ENCODE measurements around the gene RAB6B. TPM values are rescaled to one million over a fixed set of nuclear protein-coding genes. Genes with fewer than 3 reads are reported as not detected.

The RAB6B gene
- polyA plus RNA-seq, 2 of the 4 experiments (the other 2 are of a cell fraction) = 2.4 to 2.5 TPM

GRCh38 chr3:133820129-133820528 lies 75.6 kb downstream of the RAB6B start (continued):
- TF ChIP-seq FOXS1 (CRISPR knock-in tag; IDR thresholded peaks at IDR 0.05) = no peak

DNA sequence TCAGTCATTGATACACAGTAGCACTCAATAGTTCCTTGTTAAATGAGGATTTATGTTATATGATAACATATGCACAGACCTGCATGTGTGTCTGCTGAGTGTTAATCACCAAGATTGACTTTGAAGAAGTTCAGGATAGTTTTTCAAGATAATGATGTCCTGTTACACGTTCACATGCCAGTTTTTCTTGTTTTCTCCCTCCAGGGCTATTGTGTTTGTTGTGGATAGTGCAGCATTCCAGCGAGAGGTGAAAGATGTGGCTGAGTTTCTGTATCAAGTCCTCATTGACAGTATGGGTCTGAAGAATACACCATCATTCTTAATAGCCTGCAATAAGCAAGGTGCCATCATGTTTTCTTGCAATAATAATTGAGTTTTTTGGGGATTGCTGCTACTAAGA lies 80.3 kb downstream of the RAB6B start:
- no peak for FAIRE-seq
- no peak for DNase-seq (ENCODE audit: low read depth in 1 of 2, low spot score in 1 of 2)
- ATAC-seq = no peak
- H3K4me1 ChIP-seq = no peaks in the 10 kb centered on the region
- ChIA-PET CTCF (no interaction called here), POLR2A (no interaction called here)
- no peak for TF ChIP-seq HOXB5 (CRISPR knock-in tag; IDR thresholded peaks at IDR 0.05)
- TF ChIP-seq EHMT2 (IDR thresholded peaks at IDR 0.05; ENCODE audit: low read depth) = no peak
- no peak for TF ChIP-seq NR3C1 (IDR thresholded peaks at IDR 0.05)
- TF ChIP-seq, protein P1, sequence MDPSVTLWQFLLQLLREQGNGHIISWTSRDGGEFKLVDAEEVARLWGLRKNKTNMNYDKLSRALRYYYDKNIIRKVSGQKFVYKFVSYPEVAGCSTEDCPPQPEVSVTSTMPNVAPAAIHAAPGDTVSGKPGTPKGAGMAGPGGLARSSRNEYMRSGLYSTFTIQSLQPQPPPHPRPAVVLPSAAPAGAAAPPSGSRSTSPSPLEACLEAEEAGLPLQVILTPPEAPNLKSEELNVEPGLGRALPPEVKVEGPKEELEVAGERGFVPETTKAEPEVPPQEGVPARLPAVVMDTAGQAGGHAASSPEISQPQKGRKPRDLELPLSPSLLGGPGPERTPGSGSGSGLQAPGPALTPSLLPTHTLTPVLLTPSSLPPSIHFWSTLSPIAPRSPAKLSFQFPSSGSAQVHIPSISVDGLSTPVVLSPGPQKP (IDR thresholded peaks at IDR 0.05; ENCODE audit: low read depth, low read length) = no peak
- no peak for TF ChIP-seq FOSB (CRISPR knock-in tag; IDR thresholded peaks at IDR 0.05)
- no peak overlapping the region for H3K27ac ChIP-seq
- WGBS (ENCODE audit: missing lambda C conversion rate) = 84% methylated on average over 2 of the region's 2 CpGs
- H3K4me3 ChIP-seq = no peak overlapping the region
- no peaks in the 10 kb centered on the region for H3K9me3 ChIP-seq
- no peak overlapping the region for H3K4me2 ChIP-seq

DNA sequence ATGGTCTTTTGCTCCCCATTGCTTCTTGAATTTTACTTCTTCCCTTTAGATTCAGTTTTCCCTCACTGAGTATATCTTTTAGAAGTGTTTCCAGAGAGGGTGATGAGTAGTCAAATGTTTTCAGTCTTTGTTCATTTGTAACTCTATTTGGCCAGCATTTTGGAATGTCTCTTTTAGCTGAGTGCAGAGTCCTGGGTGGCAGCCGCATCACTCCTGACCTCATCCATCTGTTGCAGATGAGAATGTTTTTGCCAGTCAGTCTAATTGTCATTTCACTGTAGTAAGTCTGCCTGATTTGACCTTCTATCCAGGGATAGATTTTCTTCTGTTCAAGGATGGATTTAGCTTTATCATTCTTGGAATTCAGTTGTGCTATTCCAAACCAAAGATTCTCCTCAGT lies 82.8 kb downstream of the RAB6B start:
- H3K4me3 ChIP-seq = no peak overlapping the region
- DNase-seq (ENCODE audit: low read depth in 1 of 2, low spot score in 1 of 2) (no peak), ATAC-seq (no peak), FAIRE-seq (no peak)
- no peaks in the 10 kb centered on the region for H3K4me1 ChIP-seq
- CTCF ChIA-PET = interaction anchor here (1.2 kb wide), 1 partner anchor 115 kb away, joined by 3 read pairs; no protein-coding TSS in a partner anchor
- 89% methylated on average over 1 of the region's 1 CpG for WGBS (ENCODE audit: missing lambda C conversion rate)
- no peak overlapping the region for H3K4me2 ChIP-seq
- TF ChIP-seq USF2 (IDR thresholded peaks at IDR 0.05) = no peak
- no peak for TF ChIP-seq RCOR1 (IDR thresholded peaks at IDR 0.05; ENCODE audit: low read depth, low read length)
- no peak for TF ChIP-seq CEBPB (IDR thresholded peaks at IDR 0.05)
- TF ChIP-seq FOSB (CRISPR knock-in tag; IDR thresholded peaks at IDR 0.05) = no peak
- no peak for TF ChIP-seq PHF8 (IDR thresholded peaks at IDR 0.05; ENCODE audit: borderline replicate concordance, low read depth)
- TF ChIP-seq HOXA7 (CRISPR knock-in tag; IDR thresholded peaks at IDR 0.05) = no peak
- no peak for TF ChIP-seq HEYL (CRISPR knock-in tag; IDR thresholded peaks at IDR 0.05)
- TF ChIP-seq KDM1A (IDR thresholded peaks at IDR 0.05; ENCODE audit: low read depth) = no peak
- no peak for TF ChIP-seq MYC (IDR thresholded peaks at IDR 0.05; ENCODE audit: borderline replicate concordance, low read length)
- no peak for TF ChIP-seq HOXB5 (CRISPR knock-in tag; IDR thresholded peaks at IDR 0.05)
- TF ChIP-seq, protein P2, sequence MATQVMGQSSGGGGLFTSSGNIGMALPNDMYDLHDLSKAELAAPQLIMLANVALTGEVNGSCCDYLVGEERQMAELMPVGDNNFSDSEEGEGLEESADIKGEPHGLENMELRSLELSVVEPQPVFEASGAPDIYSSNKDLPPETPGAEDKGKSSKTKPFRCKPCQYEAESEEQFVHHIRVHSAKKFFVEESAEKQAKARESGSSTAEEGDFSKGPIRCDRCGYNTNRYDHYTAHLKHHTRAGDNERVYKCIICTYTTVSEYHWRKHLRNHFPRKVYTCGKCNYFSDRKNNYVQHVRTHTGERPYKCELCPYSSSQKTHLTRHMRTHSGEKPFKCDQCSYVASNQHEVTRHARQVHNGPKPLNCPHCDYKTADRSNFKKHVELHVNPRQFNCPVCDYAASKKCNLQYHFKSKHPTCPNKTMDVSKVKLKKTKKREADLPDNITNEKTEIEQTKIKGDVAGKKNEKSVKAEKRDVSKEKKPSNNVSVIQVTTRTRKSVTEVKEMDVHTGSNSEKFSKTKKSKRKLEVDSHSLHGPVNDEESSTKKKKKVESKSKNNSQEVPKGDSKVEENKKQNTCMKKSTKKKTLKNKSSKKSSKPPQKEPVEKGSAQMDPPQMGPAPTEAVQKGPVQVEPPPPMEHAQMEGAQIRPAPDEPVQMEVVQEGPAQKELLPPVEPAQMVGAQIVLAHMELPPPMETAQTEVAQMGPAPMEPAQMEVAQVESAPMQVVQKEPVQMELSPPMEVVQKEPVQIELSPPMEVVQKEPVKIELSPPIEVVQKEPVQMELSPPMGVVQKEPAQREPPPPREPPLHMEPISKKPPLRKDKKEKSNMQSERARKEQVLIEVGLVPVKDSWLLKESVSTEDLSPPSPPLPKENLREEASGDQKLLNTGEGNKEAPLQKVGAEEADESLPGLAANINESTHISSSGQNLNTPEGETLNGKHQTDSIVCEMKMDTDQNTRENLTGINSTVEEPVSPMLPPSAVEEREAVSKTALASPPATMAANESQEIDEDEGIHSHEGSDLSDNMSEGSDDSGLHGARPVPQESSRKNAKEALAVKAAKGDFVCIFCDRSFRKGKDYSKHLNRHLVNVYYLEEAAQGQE (IDR thresholded peaks at IDR 0.05) = no peak
- no peak for TF ChIP-seq NPAS2 (CRISPR knock-in tag; IDR thresholded peaks at IDR 0.05; ENCODE audit: borderline replicate concordance)
- no peak for TF ChIP-seq FOXS1 (CRISPR knock-in tag; IDR thresholded peaks at IDR 0.05)
- no peak for TF ChIP-seq SMC3 (IDR thresholded peaks at IDR 0.05)
- POLR2A ChIA-PET = no interaction called here
- no peaks in the 10 kb centered on the region for H3K9me3 ChIP-seq
- H3K27ac ChIP-seq = no peak overlapping the region
